ENCODE data around the gene RNF144A. TPM values are rescaled to one million over a fixed set of nuclear protein-coding genes. Genes with fewer than 3 reads are reported as not detected.

Gene RNF144A
- total RNA-seq, 1 experiment from 2014 or later: 3.0 TPM

DNA sequence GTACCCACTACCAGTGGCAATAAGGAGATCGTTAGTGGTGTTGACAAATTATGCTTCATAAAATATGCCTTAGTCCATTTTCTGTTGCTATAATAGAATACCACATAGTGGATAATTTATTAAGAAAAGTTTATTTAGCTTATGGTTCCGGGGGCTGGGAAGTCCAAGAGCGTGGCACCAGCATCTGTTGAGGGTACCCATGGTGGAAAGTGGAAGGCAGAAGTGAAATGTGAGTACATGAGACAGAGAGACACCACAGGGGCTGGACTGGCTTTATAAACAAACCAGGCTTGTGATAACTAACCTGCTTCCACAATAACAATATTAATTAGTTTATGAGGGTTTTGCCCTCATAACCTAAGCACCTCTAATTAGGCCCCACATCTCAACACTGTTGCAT is 146.6 kb downstream of the RNF144A start:
- ChIA-PET CTCF (no interaction called here), POLR2A (no interaction called here)
- no peaks in the 10 kb centered on the region for H3K9me3 ChIP-seq

GRCh38 chr2:7068457-7068856 is 151.2 kb downstream of the RNF144A start:
- Mint-ChIP-seq H3K27ac (ENCODE audit: unreplicated experiment) (no peak overlapping the region), H3K9me3 (ENCODE audit: unreplicated experiment) (peaks cover 12% of the 10 kb centered on the region), H3K4me1 (ENCODE audit: low read depth, unreplicated experiment) (no peaks in the 10 kb centered on the region), H3K27me3 (ENCODE audit: insufficient read depth, unreplicated experiment) (peaks cover 14% of the 10 kb centered on the region), H3K36me3 (ENCODE audit: insufficient read depth, unreplicated experiment) (no peaks in the 10 kb centered on the region), H3K4me3 (ENCODE audit: unreplicated experiment) (no peak overlapping the region)
- ChIA-PET CTCF (no interaction called here), POLR2A (no interaction called here)
- TF ChIP-seq, protein P1, sequence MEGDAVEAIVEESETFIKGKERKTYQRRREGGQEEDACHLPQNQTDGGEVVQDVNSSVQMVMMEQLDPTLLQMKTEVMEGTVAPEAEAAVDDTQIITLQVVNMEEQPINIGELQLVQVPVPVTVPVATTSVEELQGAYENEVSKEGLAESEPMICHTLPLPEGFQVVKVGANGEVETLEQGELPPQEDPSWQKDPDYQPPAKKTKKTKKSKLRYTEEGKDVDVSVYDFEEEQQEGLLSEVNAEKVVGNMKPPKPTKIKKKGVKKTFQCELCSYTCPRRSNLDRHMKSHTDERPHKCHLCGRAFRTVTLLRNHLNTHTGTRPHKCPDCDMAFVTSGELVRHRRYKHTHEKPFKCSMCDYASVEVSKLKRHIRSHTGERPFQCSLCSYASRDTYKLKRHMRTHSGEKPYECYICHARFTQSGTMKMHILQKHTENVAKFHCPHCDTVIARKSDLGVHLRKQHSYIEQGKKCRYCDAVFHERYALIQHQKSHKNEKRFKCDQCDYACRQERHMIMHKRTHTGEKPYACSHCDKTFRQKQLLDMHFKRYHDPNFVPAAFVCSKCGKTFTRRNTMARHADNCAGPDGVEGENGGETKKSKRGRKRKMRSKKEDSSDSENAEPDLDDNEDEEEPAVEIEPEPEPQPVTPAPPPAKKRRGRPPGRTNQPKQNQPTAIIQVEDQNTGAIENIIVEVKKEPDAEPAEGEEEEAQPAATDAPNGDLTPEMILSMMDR (IDR thresholded peaks at IDR 0.05; ENCODE audit: insufficient read depth in 1 of 2, low read depth in 1 of 2, low read length in 1 of 2, severe bottlenecking in 1 of 2, unreplicated experiment in 1 of 2): no peak
- BruUV-seq (replicated peaks): no TSS peak
- no peaks in the 10 kb centered on the region for H3K36me3 ChIP-seq (ENCODE audit: control insufficient read depth, insufficient read depth, low read length)
- no peak for DNase-seq
- H3K4me1 ChIP-seq: no peaks in the 10 kb centered on the region
- H3K4me3 ChIP-seq (ENCODE audit: low read depth, low read length): no peak overlapping the region
- intact Hi-C loops (cut with micrococcal nuclease; ENCODE audit: unreplicated experiment): no loop called here
- no peaks in the 10 kb centered on the region for H3K9me3 ChIP-seq
- H3K27me3 ChIP-seq (replicated peaks; ENCODE audit: control insufficient read depth, insufficient read depth, low read length): no peaks in the 10 kb centered on the region

More for the DNA sequence above, 146.6 kb downstream of the RNF144A start:
- Mint-ChIP-seq H3K9me3 (ENCODE audit: unreplicated experiment) (peaks cover 20% of the 10 kb centered on the region), H3K27ac (ENCODE audit: unreplicated experiment) (no peak overlapping the region), H3K27me3 (ENCODE audit: insufficient read depth, unreplicated experiment) (peaks cover 15% of the 10 kb centered on the region), H3K4me3 (ENCODE audit: unreplicated experiment) (no peak overlapping the region), H3K36me3 (ENCODE audit: insufficient read depth, unreplicated experiment) (no peaks in the 10 kb centered on the region), H3K4me1 (ENCODE audit: low read depth, unreplicated experiment) (no peaks in the 10 kb centered on the region)
- Histone ChIP-seq H3K36me3 (ENCODE audit: control insufficient read depth, insufficient read depth, low read length) (no peaks in the 10 kb centered on the region), H3K4me3 (ENCODE audit: low read depth, low read length) (no peak overlapping the region), H3K27me3 (replicated peaks; ENCODE audit: control insufficient read depth, insufficient read depth, low read length) (no peaks in the 10 kb centered on the region; the same call in 1 of the 2 replicates), H3K4me1 (no peaks in the 10 kb centered on the region)
- TF ChIP-seq, protein P1 (IDR thresholded peaks at IDR 0.05; ENCODE audit: insufficient read depth in 1 of 2, low read depth in 1 of 2, low read length in 1 of 2, severe bottlenecking in 1 of 2, unreplicated experiment in 1 of 2): no peak
- no TSS peak for BruUV-seq (replicated peaks)
- intact Hi-C loops (cut with micrococcal nuclease; ENCODE audit: unreplicated experiment): no loop called here
- no peak for DNase-seq

DNA sequence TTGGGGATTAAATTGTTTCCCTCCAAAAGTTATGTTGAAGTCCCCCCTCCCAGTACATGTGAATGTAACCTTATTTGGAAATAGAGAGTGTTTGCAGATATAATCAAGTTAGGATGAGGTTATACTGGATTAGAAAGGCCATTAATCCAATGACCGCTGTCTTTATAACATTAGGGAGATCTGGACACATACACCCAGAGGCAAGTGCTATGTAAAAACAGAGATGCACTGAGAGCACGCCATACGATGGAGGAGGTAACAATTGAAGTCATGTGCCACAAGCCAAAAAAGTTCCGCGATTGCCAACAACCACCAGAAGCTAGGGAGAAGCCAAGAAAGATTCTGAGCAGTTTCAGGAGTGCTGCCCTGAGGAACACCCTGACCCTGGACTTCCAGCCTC is 153.3 kb downstream of the RNF144A start:
- BruUV-seq (replicated peaks): no TSS peak

More for the DNA sequence above, 153.3 kb downstream of the RNF144A start:
- no peak overlapping the region for H3K4me3 ChIP-seq (ENCODE audit: low read depth, low read length)
- ChIA-PET POLR2A (no interaction called here), CTCF (no interaction called here)
- no peak overlapping the region for H3K4me3 Mint-ChIP-seq (ENCODE audit: unreplicated experiment)
- intact Hi-C loops (cut with micrococcal nuclease; ENCODE audit: unreplicated experiment): no loop called here
- H3K9me3 Mint-ChIP-seq (ENCODE audit: unreplicated experiment): no peaks in the 10 kb centered on the region
- peaks cover 17% of the 10 kb centered on the region for H3K27me3 Mint-ChIP-seq (ENCODE audit: insufficient read depth, unreplicated experiment)
- no peaks in the 10 kb centered on the region for H3K27me3 ChIP-seq (replicated peaks; ENCODE audit: control insufficient read depth, insufficient read depth, low read length)
- H3K27ac Mint-ChIP-seq (ENCODE audit: unreplicated experiment): no peak overlapping the region
- no peaks in the 10 kb centered on the region for H3K4me1 Mint-ChIP-seq (ENCODE audit: low read depth, unreplicated experiment)
- no peak for DNase-seq
- no peaks in the 10 kb centered on the region for H3K36me3 Mint-ChIP-seq (ENCODE audit: insufficient read depth, unreplicated experiment)
- H3K4me1 ChIP-seq: no peaks in the 10 kb centered on the region
- no peaks in the 10 kb centered on the region for H3K36me3 ChIP-seq (ENCODE audit: control insufficient read depth, insufficient read depth, low read length)
- TF ChIP-seq, protein P1 (IDR thresholded peaks at IDR 0.05; ENCODE audit: insufficient read depth in 1 of 2, low read depth in 1 of 2, low read length in 1 of 2, severe bottlenecking in 1 of 2, unreplicated experiment in 1 of 2): no peak
- no peaks in the 10 kb centered on the region for H3K9me3 ChIP-seq
